ENCODE measurements around the gene ULK4.

- TF ChIP-seq CTCF (IDR thresholded peaks at IDR 0.05), result no peak
- TF ChIP-seq POLR2AphosphoS5 (IDR thresholded peaks at IDR 0.05; ENCODE audit: low read depth, low read length), result no peak
- no peak for TF ChIP-seq SIN3A (IDR thresholded peaks at IDR 0.05; ENCODE audit: borderline replicate concordance, insufficient read depth, low read depth, low read length)
Measured at GRCh38 chr3:41753651-41754050, 208.3 kb downstream of the ULK4 start.
